ENCODE results near the gene LNP1.
A peak's percentile ranks its signal among the peaks of the same experiment; 100 is the strongest.
"Not testable (repeated sequence)": the region's sequence is repeated elsewhere in the genome, so short reads cannot be mapped to it uniquely, and the experiment has no call there.

LNP1 gene

DNA sequence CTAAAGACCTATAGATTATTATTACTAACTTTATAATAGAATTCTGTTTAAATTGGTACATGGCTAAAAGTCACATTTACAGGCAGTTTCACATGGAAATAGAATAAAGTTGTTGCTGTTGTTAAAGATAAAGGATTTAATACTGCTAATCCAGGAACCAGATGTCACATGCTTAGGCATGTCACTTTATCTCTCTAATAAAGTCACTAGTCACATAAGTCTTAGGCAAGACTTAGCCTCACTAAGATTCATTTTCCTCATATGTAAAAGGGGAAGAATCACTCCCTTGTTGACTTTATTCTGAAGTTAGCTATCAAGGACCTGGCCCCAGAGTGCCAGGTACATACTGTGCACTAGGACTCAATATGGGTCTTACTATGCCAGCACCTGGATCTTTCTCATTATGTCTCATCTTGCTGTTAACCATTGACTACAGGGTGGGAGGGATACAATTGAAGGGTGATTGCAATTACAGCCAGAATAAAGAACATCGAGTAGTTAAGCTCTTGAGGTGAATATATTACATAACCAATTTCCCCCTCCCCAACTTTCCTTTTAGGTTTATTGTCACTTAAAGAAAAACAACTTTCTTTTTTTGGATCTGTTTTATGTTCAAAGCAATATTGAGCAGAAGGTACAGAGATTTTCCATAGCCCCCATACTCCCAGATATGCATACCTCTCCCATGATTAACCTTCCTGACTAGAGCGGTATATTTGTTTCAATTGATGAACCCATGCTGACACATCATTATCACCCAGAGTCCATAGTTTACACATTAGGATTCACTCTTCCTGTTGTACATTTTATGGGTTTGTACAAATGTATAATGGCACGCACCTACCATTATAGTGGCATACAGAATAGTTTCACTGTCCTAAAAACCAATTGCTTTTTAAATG is 36.6 kb downstream of the LNP1 start:
- DNase-seq: no peak

DNA sequence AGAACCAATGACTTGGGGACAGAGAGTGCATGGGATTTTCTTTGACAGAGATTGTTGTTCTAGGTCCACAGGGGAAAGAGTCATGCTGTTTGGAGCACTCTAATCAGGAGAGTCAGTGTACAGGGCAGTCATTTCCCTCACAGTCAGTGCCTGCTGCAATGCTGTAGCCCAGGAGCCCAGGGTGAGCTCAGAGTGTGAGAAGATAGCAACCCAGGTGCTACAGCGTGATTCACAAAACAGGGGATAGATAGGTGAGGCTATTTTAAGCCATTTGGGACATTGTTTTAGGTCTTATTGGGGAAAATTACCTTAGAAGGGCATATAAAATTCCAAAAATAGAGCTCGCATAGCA is 37.3 kb downstream of the LNP1 start:
- DNase-seq: no peak

DNA sequence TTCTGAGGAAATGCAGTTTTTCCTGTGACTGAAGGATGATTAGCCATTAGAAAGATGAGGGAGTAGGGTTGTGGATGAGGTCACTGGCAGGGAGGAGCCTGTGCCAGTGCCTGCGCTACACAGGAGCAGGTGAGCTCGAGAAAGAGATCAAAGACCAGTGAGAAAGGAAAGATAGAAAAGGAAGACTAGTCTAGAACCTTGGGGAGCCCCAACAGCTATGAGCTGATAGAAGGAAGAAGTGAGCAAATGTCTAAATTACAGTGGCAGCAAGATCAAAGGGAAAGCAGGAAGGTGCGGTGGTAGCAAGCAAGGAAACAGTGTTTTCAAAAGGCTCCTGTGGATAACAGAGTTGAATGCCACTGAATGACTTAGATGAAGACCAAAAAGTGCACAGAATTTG is 39.6 kb downstream of the LNP1 start:
- DNase-seq: no peak

DNA sequence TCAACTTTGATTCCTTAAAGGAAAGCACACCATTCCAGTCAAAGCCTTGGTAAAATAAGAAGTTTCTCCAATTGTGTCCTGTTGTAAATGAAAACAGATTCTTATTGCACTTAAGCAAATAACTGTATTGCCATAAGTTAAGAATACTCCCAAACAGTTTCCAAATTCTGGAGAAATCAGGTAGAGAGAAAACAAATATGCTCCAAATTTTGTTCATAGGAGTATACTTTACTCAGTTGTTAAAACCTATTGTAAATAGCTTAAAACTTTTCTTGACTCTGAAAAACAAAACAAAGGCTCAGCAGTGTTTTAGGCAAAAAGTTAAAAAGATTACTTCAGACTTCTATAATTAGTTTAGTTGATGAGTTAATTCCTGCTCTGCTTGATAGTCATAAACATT is 42.4 kb downstream of the LNP1 start:
- no peak for DNase-seq

DNA sequence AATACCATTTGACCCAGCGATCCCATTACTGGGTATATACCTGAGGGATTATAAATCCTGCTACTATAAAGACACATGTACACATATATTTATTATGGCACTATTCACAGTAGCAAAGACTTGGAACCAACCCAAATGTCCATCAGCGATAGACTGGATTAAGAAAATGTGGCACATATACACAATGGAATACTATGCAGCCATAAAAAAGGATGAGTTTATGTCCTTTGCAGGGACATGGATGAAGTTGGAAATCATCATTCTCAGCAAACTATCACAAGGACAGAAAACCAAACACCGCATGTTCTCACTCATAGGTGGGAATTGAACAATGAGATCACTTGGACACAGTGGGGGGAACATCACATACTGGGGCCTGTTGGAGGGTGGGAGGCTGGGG is 45.7 kb downstream of the LNP1 start:
- DNase-seq: not testable (repeated sequence)

DNA sequence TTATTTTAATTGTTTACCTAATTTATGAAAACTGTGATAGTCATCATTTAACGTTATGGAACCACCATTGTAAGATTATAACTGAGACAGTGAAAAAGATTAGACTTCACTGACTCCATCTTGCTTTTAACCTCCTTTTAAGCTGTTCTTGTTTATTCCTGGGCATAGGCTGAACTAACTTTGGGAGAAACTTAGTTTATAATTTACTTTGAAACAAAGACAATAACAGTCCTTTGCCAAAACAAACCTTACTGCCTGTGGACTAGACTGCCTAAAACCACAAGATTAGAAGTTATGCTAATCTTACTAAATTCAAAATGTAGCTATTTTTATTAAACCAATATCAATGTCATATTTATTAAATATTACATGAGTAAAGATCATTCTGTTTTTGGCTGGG is 46.7 kb downstream of the LNP1 start:
- no peak for DNase-seq

DNA sequence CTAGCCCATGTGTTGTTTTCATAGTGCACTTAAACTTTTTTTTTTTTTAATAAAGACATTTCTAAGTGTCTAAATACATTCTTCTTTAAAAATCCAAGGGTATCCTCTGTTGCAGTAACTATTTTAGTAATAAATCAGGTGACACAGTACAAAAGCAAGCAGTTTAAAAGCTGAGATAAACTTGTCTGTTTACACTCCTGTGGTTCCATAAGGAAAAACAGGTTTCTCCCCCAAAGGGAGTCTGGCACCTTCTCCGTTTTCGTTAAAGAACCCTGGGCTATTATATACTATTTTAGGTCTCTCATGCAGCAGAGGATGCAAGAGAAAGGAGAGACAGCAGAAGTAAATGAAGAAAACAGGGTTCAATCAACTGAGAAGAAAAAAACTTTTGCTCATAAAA is 47.9 kb downstream of the LNP1 start:
- DNase-seq: no peak

DNA sequence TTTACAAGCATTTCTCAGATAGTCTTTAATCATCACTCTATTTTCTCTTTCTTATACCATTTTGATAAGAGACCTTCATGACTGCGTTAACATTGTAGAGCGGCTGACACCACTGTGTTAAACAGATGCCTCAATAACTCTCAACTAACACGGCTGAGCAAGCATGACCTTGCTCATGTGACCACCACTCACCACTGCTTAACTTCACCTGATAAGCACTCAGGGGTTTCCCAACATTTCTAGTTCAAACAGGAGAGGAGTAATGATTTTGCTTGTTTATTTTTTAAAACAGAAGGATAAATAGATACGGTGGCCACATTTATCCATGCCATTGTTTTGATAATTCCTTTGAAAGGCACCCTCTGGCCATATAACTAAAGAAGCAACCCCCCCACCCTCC is 53.3 kb downstream of the LNP1 start:
- DNase-seq: no peak

DNA sequence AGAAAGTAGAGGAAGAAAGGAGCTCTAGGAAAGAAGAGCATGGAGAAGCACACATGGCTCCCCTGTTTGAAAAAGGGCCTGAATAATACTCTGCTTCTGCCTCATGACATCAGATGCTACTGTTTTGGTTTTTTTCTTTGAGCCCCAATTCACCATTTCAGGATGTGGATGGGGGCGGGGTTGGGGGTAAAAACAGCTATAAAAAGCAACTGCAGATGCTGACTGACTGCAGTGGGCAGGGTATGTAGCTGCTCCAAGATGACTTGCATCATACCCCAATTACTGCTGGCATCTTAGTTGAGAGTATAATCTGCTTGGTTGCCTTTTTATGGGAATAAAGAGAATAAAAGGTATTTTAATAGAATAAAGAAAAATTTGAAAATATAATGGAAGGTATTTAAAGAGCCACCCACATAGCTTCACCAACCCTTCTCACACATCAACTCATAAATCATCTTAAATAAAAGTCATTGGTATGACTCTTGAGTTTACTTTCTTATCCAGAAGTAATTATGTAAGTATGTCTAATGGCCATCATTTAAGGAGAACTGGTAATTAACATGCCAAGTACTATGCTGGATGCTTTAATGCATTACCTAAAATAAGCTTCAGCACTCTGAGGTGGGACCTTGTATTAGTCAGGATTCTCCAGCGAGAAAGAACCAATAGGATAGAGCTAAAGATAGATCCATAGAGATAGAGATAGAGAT is 54.7 kb downstream of the LNP1 start:
- DNase-seq: no peak

DNA sequence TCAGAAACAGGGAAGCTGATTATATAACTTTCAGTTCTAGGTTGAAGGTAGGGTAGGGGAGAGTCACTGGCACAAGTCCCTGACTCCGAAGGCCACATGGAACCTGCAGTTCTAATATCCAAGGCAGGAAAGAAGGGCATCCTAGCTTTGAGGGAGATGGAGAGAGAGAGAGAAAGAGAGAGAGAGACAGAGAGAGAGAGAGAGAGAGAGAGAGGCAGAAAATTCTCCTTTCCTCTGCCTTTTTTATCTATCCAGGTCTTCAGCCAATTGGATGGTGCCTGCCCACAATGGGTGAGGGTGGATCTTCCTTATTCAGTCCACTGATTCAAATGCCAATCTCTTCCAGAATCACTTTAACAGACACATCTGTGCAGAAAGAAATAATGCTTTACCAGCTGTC is 55.4 kb downstream of the LNP1 start:
- no peak for DNase-seq

DNA sequence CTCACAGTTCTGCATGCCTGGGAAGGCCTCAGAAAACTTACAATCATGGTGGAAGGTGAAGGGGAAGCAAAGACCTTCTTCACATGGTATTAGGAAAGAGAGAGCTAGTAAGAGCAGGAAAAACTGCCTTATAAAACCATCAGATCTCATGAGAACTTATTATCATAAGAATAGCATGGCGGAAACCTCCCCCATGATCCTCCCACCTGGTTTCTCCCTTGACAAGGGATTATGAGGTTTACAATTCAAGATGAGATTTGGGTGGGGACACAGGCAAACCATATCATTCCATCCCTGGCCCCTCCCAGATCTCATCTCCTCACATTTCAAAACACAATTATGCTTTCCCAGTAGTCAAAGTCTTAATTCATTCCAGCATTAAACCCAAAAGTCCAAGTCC is 56.5 kb downstream of the LNP1 start:
- DNase-seq: no peak

DNA sequence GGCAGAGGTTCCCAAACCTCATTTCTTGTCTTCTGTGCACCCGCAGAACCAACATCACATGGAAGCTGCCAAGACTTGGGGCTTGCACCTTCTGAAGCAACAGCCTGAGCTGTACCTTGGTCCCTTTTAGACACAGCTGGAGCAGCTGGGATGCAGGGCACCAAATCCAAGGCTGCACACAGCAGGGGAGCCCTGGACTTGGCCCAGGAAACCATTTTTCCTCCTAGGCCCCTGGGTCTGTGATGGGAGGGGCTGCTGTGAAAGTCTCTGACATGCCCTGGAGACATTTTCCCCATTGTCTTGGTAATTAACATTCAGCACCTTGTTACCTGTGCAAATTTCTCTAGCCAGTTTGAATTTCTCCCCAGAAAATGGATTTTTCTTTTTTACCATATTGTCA is 57.5 kb downstream of the LNP1 start:
- no peak for DNase-seq

DNA sequence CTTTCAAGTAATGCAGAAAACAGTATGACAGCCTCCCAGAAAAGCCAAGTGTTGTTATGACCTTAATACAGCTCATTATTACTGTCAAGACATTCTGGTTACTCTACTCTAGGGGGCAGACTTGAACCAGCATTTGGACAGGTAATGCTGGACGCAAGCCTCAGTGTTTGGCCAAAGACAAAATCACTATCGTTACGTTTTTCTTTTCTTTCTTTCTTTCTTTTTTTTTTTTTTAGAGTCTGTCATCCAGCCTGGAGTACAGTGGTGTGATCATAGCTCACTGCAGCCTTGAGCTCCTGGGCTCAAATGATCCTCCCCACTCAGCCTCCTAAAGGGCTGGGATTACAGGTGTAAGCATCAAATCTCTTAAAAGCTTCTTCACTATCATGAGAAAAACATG is 61.7 kb downstream of the LNP1 start:
- peak; percentile 43 for DNase-seq

DNA sequence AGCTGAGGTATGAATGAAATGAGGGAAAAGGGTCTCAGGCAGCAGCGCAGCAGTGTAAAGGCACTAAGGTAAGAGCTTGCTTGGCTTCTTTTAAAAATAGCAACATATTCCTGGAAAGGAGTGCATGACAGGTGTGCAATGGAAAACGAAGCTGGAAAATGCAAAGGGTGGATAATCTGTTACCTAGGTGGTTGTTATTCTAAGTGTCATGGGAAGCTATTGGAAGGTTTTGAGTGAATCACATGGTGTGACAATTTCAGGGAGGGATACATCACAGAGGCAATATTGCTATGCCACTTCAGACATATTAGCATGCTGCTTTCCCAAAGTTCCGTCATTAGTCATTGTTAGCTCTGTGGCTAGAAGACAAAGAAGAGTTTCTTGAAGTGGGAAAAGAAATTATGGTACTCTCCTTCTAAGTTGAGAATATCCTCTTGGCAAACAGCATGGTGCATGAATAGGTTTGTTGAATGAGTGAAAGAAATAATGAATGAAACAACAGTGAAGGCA is 62.4 kb downstream of the LNP1 start:
- no peak for DNase-seq

DNA sequence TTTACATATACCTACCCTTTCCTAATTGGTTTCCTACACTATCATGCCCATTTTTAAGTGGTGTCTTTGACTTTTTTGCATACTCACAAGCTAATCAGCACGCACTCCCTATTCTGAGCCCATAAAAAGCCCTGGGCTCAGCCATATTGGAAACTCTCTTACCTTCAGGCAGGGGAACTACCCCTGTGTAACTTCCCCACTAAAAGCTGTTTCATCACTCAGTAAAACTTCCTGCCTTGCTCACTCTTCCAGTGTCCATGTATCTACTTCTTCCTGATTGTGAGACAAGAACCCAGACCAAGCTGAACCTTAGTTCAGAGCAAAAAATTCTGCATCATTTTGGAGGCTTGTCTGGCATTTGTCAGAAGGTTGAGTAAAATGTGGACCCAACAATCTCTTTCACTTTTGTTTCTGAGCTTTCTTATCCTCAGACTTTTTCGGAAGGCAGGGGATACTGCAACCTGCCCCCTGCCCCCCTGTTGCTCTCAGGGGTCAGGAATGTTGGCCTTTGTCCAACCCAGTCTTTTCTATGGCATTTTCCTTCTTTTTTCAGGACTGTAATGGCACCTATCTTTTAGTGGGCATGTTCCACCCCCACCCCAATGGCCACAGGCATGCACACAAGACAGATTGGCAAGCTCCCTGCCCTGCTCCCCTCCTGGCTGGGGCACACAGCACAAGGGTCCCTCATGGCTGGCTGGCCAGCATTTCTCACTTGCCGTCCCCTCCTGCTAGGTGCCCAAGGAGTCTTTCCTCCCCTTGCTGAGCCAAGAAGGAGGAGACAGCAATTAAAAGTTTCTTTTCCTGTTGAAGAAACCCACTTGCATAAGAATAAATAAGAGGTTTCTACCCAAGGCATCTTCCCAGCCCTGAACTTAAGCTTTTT is 64.8 kb downstream of the LNP1 start:
- DNase-seq: no peak

DNA sequence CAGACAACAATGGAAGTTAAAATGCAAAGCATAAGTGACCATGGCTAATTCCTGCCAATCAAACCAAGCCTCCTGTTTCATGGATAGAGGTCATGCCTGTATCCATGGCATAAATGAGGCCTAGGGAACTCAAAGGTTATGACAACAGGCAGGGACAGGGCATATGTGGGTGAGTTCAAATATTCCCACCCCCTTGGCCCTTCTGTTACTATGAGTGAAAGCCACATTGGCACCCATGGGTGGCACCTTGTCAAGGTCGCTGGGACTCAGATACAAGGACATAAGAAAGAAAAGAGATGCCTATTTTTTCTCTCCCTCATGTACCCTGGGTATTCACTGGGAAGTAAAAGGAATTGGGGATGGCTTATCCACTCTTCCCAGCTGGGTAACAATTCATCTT is 65.8 kb downstream of the LNP1 start:
- DNase-seq: no peak

DNA sequence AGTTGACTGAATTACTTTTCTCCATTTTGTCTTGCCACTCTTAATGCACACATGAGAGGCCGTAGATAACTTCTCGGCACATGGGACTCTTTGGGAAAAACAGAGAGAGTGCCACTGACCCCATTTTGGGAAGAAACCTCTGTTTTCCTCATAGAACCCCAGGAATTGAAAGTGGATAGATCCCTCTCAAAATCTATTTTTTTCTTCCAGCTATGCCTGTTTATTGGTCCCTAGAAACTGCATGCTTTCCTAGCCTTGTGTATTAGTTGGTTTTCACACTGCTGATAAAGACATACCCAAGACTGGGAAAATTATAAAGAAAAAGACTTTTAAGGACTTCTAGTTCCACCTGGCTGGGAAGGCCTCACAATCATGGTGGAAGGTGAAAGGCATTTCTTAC is 67.3 kb downstream of the LNP1 start:
- DNase-seq: no peak

DNA sequence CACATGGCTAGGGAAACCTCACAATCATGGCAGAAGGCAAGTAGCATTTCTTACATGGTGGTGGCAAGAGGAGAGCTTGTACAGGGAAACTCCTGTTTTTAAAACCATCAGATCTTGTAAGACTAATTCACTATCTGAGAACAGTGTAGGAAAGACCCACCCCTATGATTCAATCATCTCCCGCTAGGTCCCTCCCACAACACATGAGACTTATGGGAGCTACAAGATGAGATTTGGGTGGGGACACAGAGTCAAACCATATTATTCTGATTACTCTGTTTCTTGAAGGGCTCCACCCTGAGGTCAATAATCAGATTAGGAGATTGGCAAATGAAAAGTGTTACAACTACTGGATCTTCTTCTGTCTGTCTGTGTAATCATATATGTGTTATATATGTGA is 69.6 kb downstream of the LNP1 start:
- DNase-seq: no peak

DNA sequence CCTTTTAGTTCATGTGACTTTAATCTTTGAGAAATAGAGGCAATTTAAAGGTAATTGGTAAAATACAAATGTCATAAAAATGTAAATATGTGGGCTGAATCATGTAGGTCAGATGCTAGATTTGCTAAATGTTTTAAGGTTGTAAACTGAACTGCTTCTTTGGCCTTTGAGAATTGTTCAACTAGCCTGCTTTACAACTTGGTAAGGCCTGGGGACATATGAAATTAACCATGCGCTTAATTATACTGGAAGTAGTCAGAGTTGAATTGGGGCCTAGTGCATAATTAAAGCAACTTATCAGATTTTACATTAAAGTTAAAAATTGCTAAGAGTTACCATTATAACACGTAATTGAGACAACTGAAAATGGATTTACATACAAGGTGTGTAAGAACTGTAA is 70.1 kb downstream of the LNP1 start:
- no peak for DNase-seq

DNA sequence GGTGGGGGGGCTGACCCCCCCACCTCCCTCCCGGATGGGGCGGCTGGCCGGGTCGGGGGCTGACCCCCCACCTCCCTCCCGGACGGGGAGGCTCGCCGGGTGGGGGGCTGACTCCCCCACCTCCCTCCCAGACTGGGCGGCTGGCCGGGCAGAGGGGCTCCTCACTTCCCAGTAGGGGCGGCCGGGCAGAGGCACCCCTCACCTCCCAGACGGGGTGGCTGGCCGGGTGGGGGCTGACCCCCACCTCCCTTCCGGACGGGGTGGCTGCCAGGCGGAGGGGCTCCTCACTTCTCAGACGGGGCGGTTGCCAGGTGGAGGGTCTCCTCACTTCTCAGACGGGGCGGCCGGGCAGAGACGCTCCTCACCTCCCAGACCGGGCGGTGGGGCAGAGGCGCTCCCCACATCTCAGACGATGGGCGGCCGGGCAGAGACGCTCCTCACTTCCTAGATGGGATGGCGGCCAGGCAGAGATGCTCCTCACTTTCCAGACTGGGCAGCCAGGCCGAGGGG is 76.6 kb downstream of the LNP1 start:
- DNase-seq: not testable (repeated sequence)

DNA sequence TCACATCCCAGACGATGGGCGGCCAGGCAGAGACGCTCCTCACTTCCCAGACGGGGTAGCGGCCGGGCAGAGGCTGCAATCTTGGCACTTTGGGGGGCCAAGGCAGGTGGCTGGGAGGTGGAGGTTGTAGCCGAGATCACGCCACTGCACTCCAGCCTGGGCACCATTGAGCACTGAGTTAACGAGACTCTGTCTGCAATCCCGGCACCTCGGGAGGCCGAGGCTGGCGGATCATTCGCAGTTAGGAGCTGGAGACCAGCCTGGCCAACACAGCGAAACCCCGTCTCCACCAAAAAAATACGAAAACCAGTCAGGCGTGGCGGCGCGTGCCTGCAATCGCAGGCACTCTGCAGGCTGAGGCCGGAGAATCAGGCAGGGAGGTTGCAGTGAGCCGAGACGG is 77.2 kb downstream of the LNP1 start:
- DNase-seq: not testable (repeated sequence)

DNA sequence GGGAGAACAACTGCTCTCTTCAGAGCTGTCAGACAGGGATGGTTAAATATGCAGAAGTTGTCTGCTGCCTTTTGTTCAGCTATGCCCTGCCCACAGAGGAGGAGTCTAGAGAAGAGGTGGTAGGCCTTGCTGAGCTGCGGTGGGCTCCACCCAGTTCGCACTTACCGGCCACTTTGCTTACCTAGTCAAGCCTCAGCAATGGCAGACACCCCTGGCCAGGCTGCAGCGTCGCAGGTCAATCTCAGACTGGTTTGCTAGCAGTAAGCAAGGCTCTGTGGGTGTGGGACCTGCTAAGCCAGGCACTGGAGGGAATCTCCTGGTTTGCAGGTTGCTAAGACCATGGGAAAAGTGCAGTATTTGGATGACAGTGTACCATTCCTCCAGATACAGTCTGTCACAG is 78.7 kb downstream of the LNP1 start:
- DNase-seq: no peak

DNA sequence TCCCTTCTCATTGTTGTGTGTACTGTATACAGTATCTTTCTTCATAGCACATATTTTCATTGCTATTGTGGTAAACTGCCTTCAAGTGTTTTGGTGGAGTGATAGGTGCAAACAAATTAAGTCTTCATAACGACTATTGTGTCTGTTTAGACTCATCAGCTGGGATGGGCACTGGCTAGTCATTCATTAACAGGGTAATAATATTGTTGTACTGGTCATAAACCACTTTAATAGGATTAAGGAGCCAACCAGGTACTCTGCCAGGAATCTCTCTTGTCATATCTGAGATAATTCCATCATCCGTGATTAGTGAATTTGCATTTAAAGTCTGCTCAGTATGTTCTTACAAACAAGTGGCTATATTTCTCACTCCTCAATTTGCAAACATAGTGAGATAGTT is 80.8 kb downstream of the LNP1 start:
- DNase-seq: no peak
